CD4-positive, alpha-beta T cell (primary cell): ENCODE data around the gene ACYP2. TPM values are rescaled to one million over a fixed set of nuclear protein-coding genes. Genes with fewer than 3 reads are reported as not detected.

Source experiments
- ATAC-seq: fragments of 200-7000 bp; cut with Tn5 transposase; one replicate; pipeline ENCODE4 v1.10.0; 2022; ENCODE audit warnings: mild to moderate bottlenecking; ENCODE audit not compliant: poor library complexity
- CTCF ChIA-PET: fragments of 350-600 bp; sonication (Branson Sonifier 250); formaldehyde crosslinking; loops from one replicate; lab custom pipeline; 2021; ENCODE audit warnings: antibody characterized with exemption, inconsistent platforms; lab: Charles Lee
- POLR2A ChIA-PET: fragments of 350-600 bp; sonication (Branson Sonifier 250); formaldehyde crosslinking; loops from one replicate; lab custom pipeline; 2021; ENCODE audit warnings: antibody characterized with exemption, inconsistent platforms; lab: Charles Lee
- DNase-seq, 14 experiments: peaks; one replicate each; pipeline ENCODE4 v3.0.0-alpha.2; 2013 to 2020; ENCODE audit warnings: mixed read lengths in 2 of 14
- H3K27ac ChIP-seq, 2 donors: one replicate each; pipeline versions ENCODE4 v1.5.1 to v1.7.0; 2013; ENCODE audit warnings: low read length in 2 of 2, low read depth in 1 of 2, mild to moderate bottlenecking in 1 of 2
- H3K27me3 ChIP-seq, 2 experiments: 1 replicate in 1 of 2; 2 replicates in 1 of 2; pipeline versions ENCODE4 v1.6.1 to v1.7.0; 2013; ENCODE audit warnings: low read length in 2 of 2, control low read depth in 1 of 2, mild to moderate bottlenecking in 1 of 2, moderate library complexity in 1 of 2; ENCODE audit not compliant: insufficient read depth in 2 of 2, control insufficient read depth in 1 of 2
- H3K36me3 ChIP-seq: one replicate; pipeline ENCODE4 v1.6.1; 2013; ENCODE audit warnings: low read length, control low read depth; ENCODE audit not compliant: insufficient read depth
- H3K4me1 ChIP-seq: one replicate; pipeline ENCODE4 v1.6.1; 2013; ENCODE audit warnings: low read length, control low read depth; ENCODE audit not compliant: insufficient read depth
- H3K4me3 ChIP-seq: one replicate; pipeline ENCODE4 v1.5.1; 2013; ENCODE audit warnings: mild to moderate bottlenecking, low read length, moderate library complexity
- H3K9me3 ChIP-seq, 2 experiments: 1 replicate in 1 of 2; 2 replicates in 1 of 2; pipeline versions ENCODE4 v1.6.1 to v1.7.0; 2013; ENCODE audit warnings: low read length in 2 of 2, mild to moderate bottlenecking in 2 of 2, control low read depth in 1 of 2, moderate library complexity in 1 of 2; ENCODE audit not compliant: control insufficient read depth in 1 of 2, insufficient read depth in 1 of 2
- H3K27ac Mint-ChIP-seq: one replicate; pipeline ENCODE4 v1.8.0; 2020; ENCODE audit warnings: mixed read lengths
- H3K27me3 Mint-ChIP-seq: one replicate; pipeline ENCODE4 v1.8.0; 2021; ENCODE audit warnings: mixed read lengths
- H3K36me3 Mint-ChIP-seq: one replicate; pipeline ENCODE4 v1.8.0; 2021; ENCODE audit warnings: low read depth, mixed read lengths
- H3K4me1 Mint-ChIP-seq: one replicate; pipeline ENCODE4 v1.8.0; 2021; ENCODE audit warnings: low read depth, mixed read lengths
- H3K4me3 Mint-ChIP-seq: one replicate; pipeline ENCODE4 v1.8.0; 2020; ENCODE audit warnings: mild to moderate bottlenecking, mixed read lengths
- H3K9me3 Mint-ChIP-seq: one replicate; pipeline ENCODE4 v1.8.0; 2020; ENCODE audit warnings: mixed read lengths
- intact Hi-C, 2 experiments: fragments of 100-400 bp; cut with DNase I in 1 of 2; cut with micrococcal nuclease in 1 of 2; formaldehyde crosslinking; loops; one replicate each; pipeline versions ENCODE4 v1.15.1 to v1.9.0; 2023 to 2025; cut with DNase I, micrococcal nuclease
- total RNA-seq, 174 experiments: library from RNA in 2 of 174; stranded (reverse) in 2 of 174; gene quantifications; one replicate each; pipeline ENCODE4 v1.2.3 and lab custom pipeline; 2021 to 2026
- TF ChIP-seq, protein P1 (sequence below): fragments of 200-600 bp; IDR thresholded peaks from one replicate; pipeline ENCODE4 v1.8.0; 2022; ENCODE audit warnings: antibody characterized with exemption, mild to moderate bottlenecking

The ACYP2 gene
- total RNA-seq, 2 experiments from 2014 or later, result 9.3 to 10.9 TPM

GRCh38 chr2:54267577-54267976, 152.2 kb downstream of the ACYP2 start:
- intact Hi-C loops, result no loop called here
- H3K27me3 ChIP-seq, result no peaks in the 10 kb centered on the region
- no peak overlapping the region for H3K4me3 Mint-ChIP-seq

GRCh38 chr2:54271189-54271588, 155.8 kb downstream of the ACYP2 start:
- peaks cover 20% of the 10 kb centered on the region for H3K36me3 Mint-ChIP-seq
- H3K27ac Mint-ChIP-seq, result no peak overlapping the region
- ATAC-seq, result no peak

More at GRCh38 chr2:54267577-54267976, 152.2 kb downstream of the ACYP2 start:
- Histone ChIP-seq H3K4me3 (no peak overlapping the region), H3K36me3 (no peaks in the 10 kb centered on the region), H3K27ac (no peak overlapping the region), H3K9me3 (peaks cover 0 to 6% of the 10 kb centered on the region in 2 experiments), H3K4me1 (no peaks in the 10 kb centered on the region)
- POLR2A ChIA-PET, result no interaction called here
- DNase-seq, result no peak
- H3K27me3 Mint-ChIP-seq, result no peaks in the 10 kb centered on the region
- H3K27ac Mint-ChIP-seq, result no peak overlapping the region
- H3K9me3 Mint-ChIP-seq, result peaks cover 14% of the 10 kb centered on the region
- ATAC-seq, result no peak
- peaks cover 38% of the 10 kb centered on the region for H3K36me3 Mint-ChIP-seq
- TF ChIP-seq, protein P1, sequence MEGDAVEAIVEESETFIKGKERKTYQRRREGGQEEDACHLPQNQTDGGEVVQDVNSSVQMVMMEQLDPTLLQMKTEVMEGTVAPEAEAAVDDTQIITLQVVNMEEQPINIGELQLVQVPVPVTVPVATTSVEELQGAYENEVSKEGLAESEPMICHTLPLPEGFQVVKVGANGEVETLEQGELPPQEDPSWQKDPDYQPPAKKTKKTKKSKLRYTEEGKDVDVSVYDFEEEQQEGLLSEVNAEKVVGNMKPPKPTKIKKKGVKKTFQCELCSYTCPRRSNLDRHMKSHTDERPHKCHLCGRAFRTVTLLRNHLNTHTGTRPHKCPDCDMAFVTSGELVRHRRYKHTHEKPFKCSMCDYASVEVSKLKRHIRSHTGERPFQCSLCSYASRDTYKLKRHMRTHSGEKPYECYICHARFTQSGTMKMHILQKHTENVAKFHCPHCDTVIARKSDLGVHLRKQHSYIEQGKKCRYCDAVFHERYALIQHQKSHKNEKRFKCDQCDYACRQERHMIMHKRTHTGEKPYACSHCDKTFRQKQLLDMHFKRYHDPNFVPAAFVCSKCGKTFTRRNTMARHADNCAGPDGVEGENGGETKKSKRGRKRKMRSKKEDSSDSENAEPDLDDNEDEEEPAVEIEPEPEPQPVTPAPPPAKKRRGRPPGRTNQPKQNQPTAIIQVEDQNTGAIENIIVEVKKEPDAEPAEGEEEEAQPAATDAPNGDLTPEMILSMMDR, result no peak
- H3K4me1 Mint-ChIP-seq, result no peaks in the 10 kb centered on the region
- CTCF ChIA-PET, result no interaction called here

GRCh38 chr2:54271843-54272627, 156.6 kb downstream of the ACYP2 start:
- no peaks in the 10 kb centered on the region for H3K9me3 ChIP-seq
- H3K9me3 Mint-ChIP-seq, result no peaks in the 10 kb centered on the region
- intact Hi-C loops, result no loop called here
- peaks cover 17% of the 10 kb centered on the region for H3K36me3 Mint-ChIP-seq
- ChIA-PET POLR2A (no interaction called here), CTCF (no interaction called here)
- TF ChIP-seq, protein P1, result no peak
- H3K4me1 Mint-ChIP-seq, result no peaks in the 10 kb centered on the region
- H3K4me3 Mint-ChIP-seq, result no peak overlapping the region
- H3K4me1 ChIP-seq, result no peaks in the 10 kb centered on the region
- no peak overlapping the region for H3K27ac Mint-ChIP-seq
- H3K27me3 ChIP-seq, result no peaks in the 10 kb centered on the region
- H3K27ac ChIP-seq, result no peak overlapping the region
- no peak for ATAC-seq
- peak in 2 of 14 experiments; percentile 1 to 16 for DNase-seq
- no peak overlapping the region for H3K4me3 ChIP-seq
- H3K36me3 ChIP-seq, result no peaks in the 10 kb centered on the region
- H3K27me3 Mint-ChIP-seq, result no peaks in the 10 kb centered on the region

More at GRCh38 chr2:54271189-54271588, 155.8 kb downstream of the ACYP2 start:
- Mint-ChIP-seq H3K9me3 (no peaks in the 10 kb centered on the region), H3K27me3 (no peaks in the 10 kb centered on the region), H3K4me3 (no peak overlapping the region), H3K4me1 (no peaks in the 10 kb centered on the region)
- Histone ChIP-seq H3K27me3 (no peaks in the 10 kb centered on the region), H3K9me3 (no peaks in the 10 kb centered on the region), H3K27ac (no peak overlapping the region), H3K4me3 (no peak overlapping the region), H3K36me3 (no peaks in the 10 kb centered on the region), H3K4me1 (no peaks in the 10 kb centered on the region)
- intact Hi-C loops, result no loop called here
- DNase-seq, result no peak
- POLR2A ChIA-PET, result no interaction called here
- TF ChIP-seq, protein P1, result no peak
- CTCF ChIA-PET, result no interaction called here
